SK-N-SH treated with all-trans-retinoic acid at 6 μM for 48 hours (cell line): ENCODE measurements around the gene ELOVL6.

ENCODE experiments used
- ARNTL ChIP-seq: fragments of 450-650 bp; formaldehyde crosslinking; IDR thresholded peaks from 2 replicates; pipeline ENCODE4 v1.5.0; 2020; ENCODE audit warnings: low read depth, mild to moderate bottlenecking, moderate library complexity, borderline replicate concordance
- CREB5 ChIP-seq: fragments of 250-450 bp; sonication (Bioruptor Pico); IDR thresholded peaks from 2 replicates; pipeline ENCODE4 v1.5.1; 2020; ENCODE audit warnings: low read depth, mild to moderate bottlenecking, moderate library complexity
- CSDC2 ChIP-seq: fragments of 250-450 bp; sonication (Bioruptor Pico); IDR thresholded peaks from 2 replicates; pipeline ENCODE4 v1.5.0; 2020; ENCODE audit warnings: mild to moderate bottlenecking, moderate library complexity
- PATZ1 ChIP-seq: fragments of 250-450 bp; sonication (Bioruptor Pico); IDR thresholded peaks from 2 replicates; pipeline ENCODE4 v1.8.0; 2020; ENCODE audit warnings: mild to moderate bottlenecking, moderate library complexity, borderline replicate concordance
- PPARA ChIP-seq: fragments of 250-450 bp; sonication (Bioruptor Pico); IDR thresholded peaks from 2 replicates; pipeline ENCODE4 v1.5.0; 2020; ENCODE audit warnings: mild to moderate bottlenecking, borderline replicate concordance
- RARB ChIP-seq: fragments of 250-450 bp; sonication (Bioruptor Pico); IDR thresholded peaks from 2 replicates; pipeline ENCODE4 v1.8.0; 2021; ENCODE audit warnings: mild to moderate bottlenecking, moderate library complexity
- TCF4 ChIP-seq: fragments of 250-450 bp; sonication (Bioruptor Pico); IDR thresholded peaks from 2 replicates; pipeline ENCODE4 v1.8.0; 2021; ENCODE audit warnings: mild to moderate bottlenecking, moderate library complexity, borderline replicate concordance
- TOX ChIP-seq: fragments of 250-450 bp; sonication (Bioruptor Pico); IDR thresholded peaks from 2 replicates; pipeline ENCODE4 v1.8.0; 2021; ENCODE audit warnings: mild to moderate bottlenecking, moderate library complexity, borderline replicate concordance
- TSHZ2 ChIP-seq: fragments of 250-450 bp; sonication (Bioruptor Pico); IDR thresholded peaks from 2 replicates; pipeline ENCODE4 v1.5.0; 2020; ENCODE audit warnings: mild to moderate bottlenecking, moderate library complexity
- ZC3H10 ChIP-seq: fragments of 250-450 bp; sonication (Bioruptor Pico); IDR thresholded peaks from 2 replicates; pipeline ENCODE4 v1.5.1; 2021; ENCODE audit warnings: mild to moderate bottlenecking, moderate library complexity
- ZNF565 ChIP-seq: fragments of 450-650 bp; formaldehyde crosslinking; conservative IDR thresholded peaks from 2 replicates; pipeline ENCODE4 v1.5.0; 2020; ENCODE audit warnings: low read depth, mild to moderate bottlenecking, moderate library complexity

GRCh38 chr4:110007217-110007616 lies 191.2 kb downstream of the ELOVL6 start:
- TF ChIP-seq ARNTL (CRISPR knock-in tag) (no peak), PPARA (CRISPR knock-in tag) (no peak), CREB5 (CRISPR knock-in tag) (no peak), CSDC2 (CRISPR knock-in tag) (no peak), TSHZ2 (CRISPR knock-in tag) (no peak), PATZ1 (no peak), TCF4 (CRISPR knock-in tag) (no peak), RARB (CRISPR knock-in tag) (no peak), ZNF565 (CRISPR knock-in tag) (no peak), ZC3H10 (CRISPR knock-in tag) (no peak), TOX (CRISPR knock-in tag) (no peak)
